Keratinocyte (primary cell): ENCODE results near the gene CTNNA3. TPM values are rescaled to one million over a fixed set of nuclear protein-coding genes. Genes with fewer than 3 reads are reported as not detected.

ENCODE experiments used
- DNase-seq: peaks from one replicate; pipeline ENCODE4 v3.0.0-alpha.2; 2011; ENCODE audit warnings: low read depth, missing footprints, low spot score
- FAIRE-seq: peaks from 2 replicates; lab custom pipeline; 2011; peaks lifted over from hg19 to GRCh38; lab: Jason Lieb, UNC
- H2AFZ ChIP-seq: 2 replicates; pipeline ENCODE4 v1.6.0; 2012; ENCODE audit warnings: low read length, control low read depth, inconsistent platforms; ENCODE audit not compliant: control insufficient read depth
- H3K27ac ChIP-seq: 2 replicates; pipeline ENCODE4 v1.5.1; 2011; ENCODE audit warnings: low read length; ENCODE audit not compliant: control insufficient read depth, insufficient read depth
- H3K27me3 ChIP-seq: 3 replicates; pipeline ENCODE4 v1.6.0; 2011; ENCODE audit warnings: low read length; ENCODE audit not compliant: control insufficient read depth, insufficient read depth; ENCODE audit errors: extremely low read depth
- H3K36me3 ChIP-seq, 2 experiments: 2 replicates in 1 of 2; 3 replicates in 1 of 2; pipeline ENCODE4 v1.5.1; 2011; ENCODE audit warnings: low read length in 2 of 2, mild to moderate bottlenecking in 1 of 2; ENCODE audit not compliant: control insufficient read depth in 2 of 2, insufficient read depth in 2 of 2; ENCODE audit errors: extremely low read depth in 1 of 2
- H3K4me1 ChIP-seq: 3 replicates; pipeline ENCODE4 v1.5.1; 2011; ENCODE audit warnings: low read length; ENCODE audit not compliant: control insufficient read depth, insufficient read depth; ENCODE audit errors: extremely low read depth
- H3K4me2 ChIP-seq: 3 replicates; pipeline ENCODE4 v1.6.0; 2011; ENCODE audit warnings: low read depth, low read length; ENCODE audit not compliant: control insufficient read depth, insufficient read depth; ENCODE audit errors: extremely low read depth
- H3K4me3 ChIP-seq, 3 experiments: fragments of 200-600 bp in 1 of 3; sonication (generic) in 1 of 3; 2 replicates in 2 of 3; 3 replicates in 1 of 3; pipeline ENCODE4 v1.5.1; 2011 to 2016; ENCODE audit warnings: low read length in 3 of 3, mild to moderate bottlenecking in 3 of 3, control low read depth in 2 of 3, inconsistent platforms in 1 of 3, low read depth in 1 of 3, mixed read lengths in 1 of 3, mixed run types in 1 of 3, moderate library complexity in 1 of 3; ENCODE audit not compliant: control insufficient read depth in 2 of 3, insufficient read depth in 2 of 3; ENCODE audit errors: extremely low read depth in 1 of 3
- H3K79me2 ChIP-seq: 2 replicates; pipeline ENCODE4 v1.6.0; 2012; ENCODE audit warnings: low read length; ENCODE audit not compliant: control insufficient read depth, insufficient read depth
- H3K9ac ChIP-seq: 3 replicates; pipeline ENCODE4 v1.6.0; 2011; ENCODE audit warnings: low read length; ENCODE audit not compliant: control insufficient read depth, insufficient read depth; ENCODE audit errors: extremely low read depth
- H3K9me1 ChIP-seq: 3 replicates; pipeline ENCODE4 v1.6.0; 2011; ENCODE audit warnings: low read length; ENCODE audit not compliant: control insufficient read depth, insufficient read depth; ENCODE audit errors: extremely low read depth
- H3K9me3 ChIP-seq: 2 replicates; pipeline ENCODE4 v1.5.1; 2012; ENCODE audit warnings: low read depth, low read length; ENCODE audit not compliant: control insufficient read depth
- H4K20me1 ChIP-seq: 3 replicates; pipeline ENCODE4 v1.6.0; 2011; ENCODE audit warnings: low read length; ENCODE audit not compliant: control insufficient read depth, insufficient read depth; ENCODE audit errors: extremely low read depth
- EZH2 ChIP-seq: IDR thresholded peaks from one replicate; pipeline ENCODE4 v1.6.1; 2012; ENCODE audit warnings: inconsistent platforms, mild to moderate bottlenecking, low read length, moderate library complexity
- dilution Hi-C: fragments of 300-500 bp; cut with MboI; formaldehyde crosslinking; loops from one replicate; pipeline ENCODE4 v1.7.0; 2020; ENCODE audit warnings: low sequenced_read_pairs; ENCODE audit not compliant: extremely low pct_ligation_motif_present
- polyA plus RNA-seq, 5 experiments: library from polyadenylated mRNA; depleted of rRNA in 3 of 5; stranded (reverse) in 3 of 5; stranded (forward) in 1 of 5; unstranded in 1 of 5; fragments of >200 nt; gene quantifications; 1 replicate in 1 of 5; 2 replicates in 3 of 5; 3 replicates in 1 of 5; pipeline versions ENCODE4 v1.2.1 to v1.2.3, GENCODE V29; 2011 to 2012; ENCODE audit warnings: missing spikeins in 2 of 5, low read depth in 1 of 5, low replicate concordance in 1 of 5
- TF ChIP-seq, protein P1 (sequence below), 3 experiments: IDR thresholded peaks in 1 of 3; conservative IDR thresholded peaks in 1 of 3; optimal IDR thresholded peaks in 1 of 3; 2 replicates in 2 of 3; 3 replicates in 1 of 3; pipeline versions ENCODE3 to v1.5.1; 2011; ENCODE audit warnings: low read length in 3 of 3, mild to moderate bottlenecking in 3 of 3, moderate library complexity in 2 of 3, control low read depth in 1 of 3, inconsistent platforms in 1 of 3; ENCODE audit not compliant: insufficient read depth in 2 of 3; ENCODE audit errors: extremely low read depth in 1 of 3

Gene CTNNA3
- polyA plus RNA-seq, 1 donor (not counting 4 experiments of a cell fraction or from before 2014, with no cell fraction given) = 0.01 TPM

DNA sequence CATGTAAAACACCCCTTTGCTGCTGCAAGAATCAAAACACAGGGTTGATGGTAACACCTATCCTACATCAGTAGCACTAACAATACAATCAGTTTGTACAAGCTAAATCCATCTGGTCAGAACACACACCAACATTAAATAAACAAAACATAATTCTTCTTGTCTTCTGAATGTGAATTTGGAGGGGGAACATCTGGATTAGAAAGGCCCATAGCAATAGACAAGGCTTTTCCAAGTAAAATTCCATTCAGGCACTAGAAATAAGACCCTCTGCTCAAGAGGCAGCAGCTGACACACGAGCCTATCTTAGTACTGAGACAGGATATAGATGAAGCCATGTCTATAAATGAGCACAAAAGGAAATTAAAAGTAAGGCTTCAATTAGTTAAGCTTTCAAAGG lies 1610.1 kb downstream of the CTNNA3 start:
- dilution Hi-C loops = no loop called here

DNA sequence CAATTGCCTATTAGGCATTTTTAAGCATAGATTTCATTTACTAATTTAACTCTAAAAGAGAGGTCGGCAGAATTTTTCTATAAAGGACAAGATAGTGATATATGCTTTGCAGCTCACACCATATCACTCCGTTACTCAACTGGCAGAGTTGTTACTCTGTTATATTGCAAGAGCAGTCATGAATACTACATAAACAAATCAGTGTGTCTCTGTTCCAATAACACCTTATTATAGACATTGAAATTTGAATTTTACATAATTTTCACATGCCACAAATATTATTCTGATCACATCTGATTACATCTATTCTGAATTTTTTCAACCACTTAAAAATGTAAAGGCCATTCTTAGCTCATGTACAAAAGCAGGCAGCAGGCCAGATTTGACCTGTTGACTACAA lies 1624.1 kb downstream of the CTNNA3 start:
- Histone ChIP-seq H3K36me3 (no peaks in the 10 kb centered on the region), H2AFZ (no peak overlapping the region), H3K4me1 (no peaks in the 10 kb centered on the region), H3K27me3 (no peaks in the 10 kb centered on the region), H3K9ac (no peak overlapping the region), H3K9me1 (no peaks in the 10 kb centered on the region), H3K4me2 (no peak overlapping the region), H4K20me1 (no peaks in the 10 kb centered on the region), H3K4me3 (no peak overlapping the region), H3K9me3 (no peaks in the 10 kb centered on the region), H3K27ac (no peak overlapping the region), H3K79me2 (no peaks in the 10 kb centered on the region)
- FAIRE-seq (no peak), DNase-seq (no peak)
- TF ChIP-seq, protein P1, sequence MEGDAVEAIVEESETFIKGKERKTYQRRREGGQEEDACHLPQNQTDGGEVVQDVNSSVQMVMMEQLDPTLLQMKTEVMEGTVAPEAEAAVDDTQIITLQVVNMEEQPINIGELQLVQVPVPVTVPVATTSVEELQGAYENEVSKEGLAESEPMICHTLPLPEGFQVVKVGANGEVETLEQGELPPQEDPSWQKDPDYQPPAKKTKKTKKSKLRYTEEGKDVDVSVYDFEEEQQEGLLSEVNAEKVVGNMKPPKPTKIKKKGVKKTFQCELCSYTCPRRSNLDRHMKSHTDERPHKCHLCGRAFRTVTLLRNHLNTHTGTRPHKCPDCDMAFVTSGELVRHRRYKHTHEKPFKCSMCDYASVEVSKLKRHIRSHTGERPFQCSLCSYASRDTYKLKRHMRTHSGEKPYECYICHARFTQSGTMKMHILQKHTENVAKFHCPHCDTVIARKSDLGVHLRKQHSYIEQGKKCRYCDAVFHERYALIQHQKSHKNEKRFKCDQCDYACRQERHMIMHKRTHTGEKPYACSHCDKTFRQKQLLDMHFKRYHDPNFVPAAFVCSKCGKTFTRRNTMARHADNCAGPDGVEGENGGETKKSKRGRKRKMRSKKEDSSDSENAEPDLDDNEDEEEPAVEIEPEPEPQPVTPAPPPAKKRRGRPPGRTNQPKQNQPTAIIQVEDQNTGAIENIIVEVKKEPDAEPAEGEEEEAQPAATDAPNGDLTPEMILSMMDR (optimal IDR thresholded peaks at IDR 0.05 in 1 of 3, IDR thresholded peaks at IDR 0.05 in 1 of 3, conservative IDR thresholded peaks at IDR 0.05 in 1 of 3; ENCODE audit: extremely low read depth in 1 of 3, insufficient read depth in 2 of 3, low read length in 3 of 3) = no peak
- no peak for TF ChIP-seq EZH2
- dilution Hi-C loops = no loop called here

More for the DNA sequence above, 1610.1 kb downstream of the CTNNA3 start:
- Histone ChIP-seq H3K36me3 (no peaks in the 10 kb centered on the region), H3K9me1 (no peaks in the 10 kb centered on the region), H3K9ac (no peak overlapping the region), H3K27ac (no peak overlapping the region), H3K79me2 (no peaks in the 10 kb centered on the region), H3K4me3 (no peak overlapping the region), H3K4me2 (no peak overlapping the region), H3K4me1 (no peaks in the 10 kb centered on the region), H2AFZ (no peak overlapping the region), H3K27me3 (no peaks in the 10 kb centered on the region), H4K20me1 (no peaks in the 10 kb centered on the region), H3K9me3 (no peaks in the 10 kb centered on the region)
- TF ChIP-seq, protein P1 (optimal IDR thresholded peaks at IDR 0.05 in 1 of 3, IDR thresholded peaks at IDR 0.05 in 1 of 3, conservative IDR thresholded peaks at IDR 0.05 in 1 of 3; ENCODE audit: extremely low read depth in 1 of 3, insufficient read depth in 2 of 3, low read length in 3 of 3) = no peak
- no peak for TF ChIP-seq EZH2
- FAIRE-seq (no peak), DNase-seq (no peak)
